Peyer's patch (tissue), 4 donors: ENCODE results near the gene PPFIA1. TPM values are rescaled to one million over a fixed set of nuclear protein-coding genes. Genes with fewer than 3 reads are reported as not detected.

Experiments
- DNase-seq, 3 donors: peaks; one replicate each; pipeline ENCODE4 v3.0.0-alpha.2; 2017 to 2019
- H3K27ac ChIP-seq, 4 donors: fragments of 200-600 bp; sonication (generic); one replicate each; pipeline ENCODE4 v1.5.1; 2016 to 2019
- H3K27me3 ChIP-seq, 2 donors: fragments of 200-600 bp; sonication (generic); one replicate each; pipeline ENCODE4 v1.5.1; 2019
- H3K36me3 ChIP-seq, 3 donors: fragments of 200-600 bp; sonication (generic); one replicate each; pipeline ENCODE4 v1.5.1; 2016 to 2019
- H3K4me1 ChIP-seq, 4 donors: fragments of 200-600 bp; sonication (generic); one replicate each; pipeline ENCODE4 v1.5.1; 2016 to 2019
- H3K4me3 ChIP-seq, 4 donors: fragments of 200-600 bp; sonication (generic); 1 replicate in 3 of 4; 2 replicates in 1 of 4; pipeline ENCODE4 v1.5.1; 2016 to 2019; ENCODE audit warnings: mild to moderate bottlenecking in 1 of 4
- H3K9me3 ChIP-seq, 4 donors: fragments of 200-600 bp; sonication (generic); one replicate each; pipeline ENCODE4 v1.5.1; 2016 to 2019; ENCODE audit warnings: mild to moderate bottlenecking in 1 of 4
- POLR2A ChIP-seq, 2 donors: fragments of 450-650 bp; IDR thresholded peaks; one replicate each; pipeline ENCODE4 v1.5.1; 2017; ENCODE audit warnings: antibody characterized with exemption in 2 of 2, mild to moderate bottlenecking in 2 of 2, moderate library complexity in 2 of 2
- total RNA-seq, 4 donors: library from RNA; depleted of rRNA; stranded (reverse); fragments of >200 nt; gene quantifications; one replicate each; pipeline ENCODE4 v1.1.0, GENCODE V29; 2016
- TF ChIP-seq, protein P1 (sequence below), 6 experiments: fragments of 450-650 bp in 4 of 6; fragments of 200-600 bp in 2 of 6; sonication (generic) in 1 of 6; IDR thresholded peaks; one replicate each; pipeline ENCODE4 v1.5.1; 2017 to 2019; ENCODE audit warnings: antibody characterized with exemption in 6 of 6, mild to moderate bottlenecking in 3 of 6, moderate library complexity in 1 of 6

Gene PPFIA1
- total RNA-seq, 4 donors from 2014 or later = 45.5 to 111 (median 71.4) TPM

DNA sequence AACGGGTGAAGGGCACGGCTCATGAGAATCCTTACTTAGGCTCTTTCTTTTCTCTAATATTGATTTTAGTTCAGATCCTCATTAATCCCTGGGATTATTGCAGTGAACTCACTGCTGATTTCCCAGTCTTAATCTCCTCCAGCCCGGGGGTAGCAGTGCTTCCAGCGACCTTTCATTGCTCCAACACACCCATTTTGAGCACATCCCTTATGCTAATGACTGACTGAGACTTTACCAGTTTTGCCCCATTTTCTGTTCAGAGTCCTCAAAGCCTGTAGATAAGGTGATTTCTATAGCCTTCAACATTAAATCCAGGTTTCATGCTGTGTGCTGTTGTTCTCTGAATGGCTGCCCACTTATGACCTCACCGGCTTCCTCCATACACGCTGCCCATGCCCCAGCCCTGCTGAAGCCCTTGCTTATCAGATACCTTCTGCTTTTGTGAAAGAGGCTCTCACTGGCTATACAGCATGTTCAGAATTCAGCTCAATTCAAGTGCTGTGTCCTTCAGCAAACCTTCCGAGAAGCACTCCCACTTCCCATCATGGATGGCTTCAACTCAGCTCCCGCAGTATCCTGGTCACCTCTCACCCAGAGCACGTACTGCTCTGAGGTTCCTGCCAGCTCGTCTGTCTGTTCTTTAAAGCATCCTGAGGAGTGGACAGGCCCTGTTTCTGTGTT is 49.0 kb downstream of the PPFIA1 start:
- Histone ChIP-seq H3K27ac (no peak overlapping the region), H3K27me3 (no peaks in the 10 kb centered on the region), H3K4me1 (peaks cover 0 to 7% (median 0%) of the 10 kb centered on the region in 4 donors), H3K36me3 (peaks cover 0 to 3% (median 0%) of the 10 kb centered on the region in 3 donors), H3K9me3 (no peaks in the 10 kb centered on the region), H3K4me3 (no peak overlapping the region)
- no peak for DNase-seq
- TF ChIP-seq, protein P1, sequence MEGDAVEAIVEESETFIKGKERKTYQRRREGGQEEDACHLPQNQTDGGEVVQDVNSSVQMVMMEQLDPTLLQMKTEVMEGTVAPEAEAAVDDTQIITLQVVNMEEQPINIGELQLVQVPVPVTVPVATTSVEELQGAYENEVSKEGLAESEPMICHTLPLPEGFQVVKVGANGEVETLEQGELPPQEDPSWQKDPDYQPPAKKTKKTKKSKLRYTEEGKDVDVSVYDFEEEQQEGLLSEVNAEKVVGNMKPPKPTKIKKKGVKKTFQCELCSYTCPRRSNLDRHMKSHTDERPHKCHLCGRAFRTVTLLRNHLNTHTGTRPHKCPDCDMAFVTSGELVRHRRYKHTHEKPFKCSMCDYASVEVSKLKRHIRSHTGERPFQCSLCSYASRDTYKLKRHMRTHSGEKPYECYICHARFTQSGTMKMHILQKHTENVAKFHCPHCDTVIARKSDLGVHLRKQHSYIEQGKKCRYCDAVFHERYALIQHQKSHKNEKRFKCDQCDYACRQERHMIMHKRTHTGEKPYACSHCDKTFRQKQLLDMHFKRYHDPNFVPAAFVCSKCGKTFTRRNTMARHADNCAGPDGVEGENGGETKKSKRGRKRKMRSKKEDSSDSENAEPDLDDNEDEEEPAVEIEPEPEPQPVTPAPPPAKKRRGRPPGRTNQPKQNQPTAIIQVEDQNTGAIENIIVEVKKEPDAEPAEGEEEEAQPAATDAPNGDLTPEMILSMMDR (IDR thresholded peaks at IDR 0.05) = no peak
- TF ChIP-seq POLR2A (IDR thresholded peaks at IDR 0.05) = no peak

DNA sequence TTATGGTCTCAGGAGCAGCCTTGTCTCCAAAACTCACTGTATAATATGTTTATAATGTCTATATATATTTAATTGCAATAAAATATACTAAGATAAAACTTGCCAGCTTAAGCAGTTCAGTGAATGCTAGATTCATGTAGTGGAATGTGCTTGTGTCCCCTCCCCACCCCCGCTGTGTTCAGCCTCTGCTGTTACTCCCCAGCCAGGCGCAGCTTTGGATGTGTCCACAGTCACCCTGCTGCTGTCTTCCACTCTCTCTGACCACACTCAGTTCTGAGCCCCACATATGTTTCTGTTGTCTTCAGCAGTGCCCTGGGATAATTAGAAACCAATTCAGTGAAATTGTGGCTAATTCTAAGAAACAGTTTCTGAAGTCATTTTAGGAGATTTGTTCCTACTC is 52.2 kb downstream of the PPFIA1 start:
- no peak for DNase-seq
- Histone ChIP-seq H3K36me3 (peaks cover 0 to 34% (median 0%) of the 10 kb centered on the region in 3 donors), H3K27ac (no peak overlapping the region), H3K9me3 (no peaks in the 10 kb centered on the region), H3K4me1 (peaks cover 0 to 7% (median 0%) of the 10 kb centered on the region in 4 donors), H3K4me3 (no peak overlapping the region), H3K27me3 (no peaks in the 10 kb centered on the region)
- TF ChIP-seq, protein P1 (IDR thresholded peaks at IDR 0.05) = no peak
- TF ChIP-seq POLR2A (IDR thresholded peaks at IDR 0.05) = no peak

DNA sequence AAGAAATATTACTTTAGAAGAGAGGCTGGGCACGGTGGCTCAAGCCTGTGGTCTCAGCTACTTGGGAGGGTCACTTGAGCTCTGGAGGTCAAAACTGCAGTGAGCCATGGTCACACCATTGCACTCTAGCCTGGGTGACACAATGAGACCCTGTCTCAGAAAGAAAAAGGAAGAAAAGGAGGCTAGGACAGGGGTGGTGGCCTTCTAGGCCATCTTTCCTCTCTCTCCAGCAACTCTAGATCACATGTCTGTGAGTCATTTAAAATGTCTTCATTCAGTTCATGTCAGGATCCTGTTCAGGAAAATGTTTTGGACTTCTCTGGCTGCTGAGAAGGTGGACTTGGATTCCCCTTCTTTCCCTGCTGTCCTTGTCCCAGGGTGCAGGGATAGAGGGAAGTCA is 53.3 kb downstream of the PPFIA1 start:
- Histone ChIP-seq H3K4me1 (peaks cover 0 to 7% (median 0%) of the 10 kb centered on the region in 4 donors), H3K27me3 (no peaks in the 10 kb centered on the region), H3K4me3 (no peak overlapping the region), H3K27ac (no peak overlapping the region), H3K9me3 (no peaks in the 10 kb centered on the region), H3K36me3 (peaks cover 0 to 42% (median 0%) of the 10 kb centered on the region in 3 donors)
- TF ChIP-seq, protein P1 (IDR thresholded peaks at IDR 0.05) = no peak
- TF ChIP-seq POLR2A (IDR thresholded peaks at IDR 0.05) = no peak
- DNase-seq = no peak

DNA sequence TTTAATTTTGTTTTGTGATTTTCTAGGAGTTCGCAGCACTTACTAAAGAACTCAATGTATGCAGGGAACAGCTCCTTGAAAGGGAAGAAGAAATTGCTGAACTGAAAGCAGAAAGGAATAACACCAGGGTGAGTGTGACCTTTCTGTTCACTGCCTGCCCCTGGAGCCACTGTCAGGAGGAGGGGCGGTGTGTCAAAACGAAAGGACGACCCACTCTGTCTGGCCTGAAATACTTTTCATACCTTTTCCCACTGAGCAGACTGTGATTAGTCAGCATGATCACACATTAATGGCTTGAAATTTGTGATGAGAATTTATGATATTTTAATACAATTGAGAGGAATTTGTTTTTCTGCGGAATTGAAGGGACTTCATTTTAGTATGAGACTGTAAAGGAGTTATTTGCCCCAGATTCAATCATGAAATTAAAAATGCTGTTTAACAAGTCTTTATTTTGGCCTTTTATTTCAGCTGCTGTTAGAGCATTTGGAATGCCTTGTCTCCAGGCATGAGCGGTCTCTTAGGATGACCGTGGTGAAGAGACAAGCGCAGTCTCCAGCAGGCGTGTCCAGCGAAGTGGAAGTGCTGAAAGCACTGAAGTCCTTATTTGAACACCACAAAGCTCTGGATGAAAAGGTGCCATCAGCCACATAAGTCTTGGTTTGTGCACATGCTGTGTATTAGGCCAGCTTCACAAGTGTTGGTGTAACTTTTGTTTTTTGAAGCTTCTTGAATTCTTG is 54.1 kb downstream of the PPFIA1 start:
- H3K36me3 ChIP-seq = peaks cover 0 to 50% (median 0%) of the 10 kb centered on the region in 3 donors
- H3K9me3 ChIP-seq = no peaks in the 10 kb centered on the region
- no peak overlapping the region for H3K27ac ChIP-seq
- peak in 1 of 3 donors; percentile 4 for DNase-seq
- H3K27me3 ChIP-seq = no peaks in the 10 kb centered on the region
- TF ChIP-seq, protein P1 (IDR thresholded peaks at IDR 0.05) = no peak
- no peak for TF ChIP-seq POLR2A (IDR thresholded peaks at IDR 0.05)
- no peak overlapping the region for H3K4me3 ChIP-seq
- H3K4me1 ChIP-seq = peaks cover 0 to 7% (median 0%) of the 10 kb centered on the region in 4 donors

DNA sequence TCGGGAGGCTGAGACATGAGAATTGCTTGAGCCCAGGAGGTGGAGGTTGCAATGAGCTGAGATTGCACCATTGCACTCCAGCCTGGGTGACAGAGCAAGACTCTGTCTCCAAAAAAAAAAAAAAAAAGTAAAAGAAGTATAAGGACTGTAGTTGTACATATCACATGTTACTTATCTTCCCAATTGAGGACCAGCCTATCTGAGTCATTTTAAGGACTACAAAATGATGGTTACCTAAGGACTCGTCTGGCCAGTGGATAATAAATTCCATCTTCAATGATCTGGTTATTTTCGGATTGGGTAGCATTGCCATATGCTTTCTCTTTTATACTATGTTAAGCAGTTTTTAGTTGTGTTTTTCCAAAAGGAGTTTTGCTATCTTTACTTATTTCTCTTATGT is 55.3 kb downstream of the PPFIA1 start:
- peaks cover 0 to 62% (median 0%) of the 10 kb centered on the region in 3 donors for H3K36me3 ChIP-seq
- TF ChIP-seq, protein P1 (IDR thresholded peaks at IDR 0.05) = no peak
- TF ChIP-seq POLR2A (IDR thresholded peaks at IDR 0.05) = no peak

More for the DNA sequence above, 55.3 kb downstream of the PPFIA1 start:
- H3K9me3 ChIP-seq = no peaks in the 10 kb centered on the region
- H3K27ac ChIP-seq = peak overlapping the region in 3 of 4 donors; percentile 40 to 57 (median 48)
- H3K27me3 ChIP-seq = no peaks in the 10 kb centered on the region
- peaks cover 0 to 7% (median 0%) of the 10 kb centered on the region in 4 donors for H3K4me1 ChIP-seq
- H3K4me3 ChIP-seq = no peak overlapping the region
- no peak for DNase-seq
